HT1080 (cell line): ENCODE measurements around the gene PRM1. TPM values are rescaled to one million over a fixed set of nuclear protein-coding genes. Genes with fewer than 3 reads are reported as not detected.

Source experiments
- DNase-seq: peaks from one replicate; pipeline ENCODE4 v3.0.0-alpha.2; 2015; ENCODE audit warnings: low read depth
- total RNA-seq: library from RNA; depleted of rRNA; stranded (reverse); fragments of >200 nt; shearing (Covaris generic); gene quantifications from 2 replicates; pipeline ENCODE4 v1.2.3, GENCODE V29; 2014

PRM1 gene
- total RNA-seq, 1 experiment from 2014 or later: not detected

DNA sequence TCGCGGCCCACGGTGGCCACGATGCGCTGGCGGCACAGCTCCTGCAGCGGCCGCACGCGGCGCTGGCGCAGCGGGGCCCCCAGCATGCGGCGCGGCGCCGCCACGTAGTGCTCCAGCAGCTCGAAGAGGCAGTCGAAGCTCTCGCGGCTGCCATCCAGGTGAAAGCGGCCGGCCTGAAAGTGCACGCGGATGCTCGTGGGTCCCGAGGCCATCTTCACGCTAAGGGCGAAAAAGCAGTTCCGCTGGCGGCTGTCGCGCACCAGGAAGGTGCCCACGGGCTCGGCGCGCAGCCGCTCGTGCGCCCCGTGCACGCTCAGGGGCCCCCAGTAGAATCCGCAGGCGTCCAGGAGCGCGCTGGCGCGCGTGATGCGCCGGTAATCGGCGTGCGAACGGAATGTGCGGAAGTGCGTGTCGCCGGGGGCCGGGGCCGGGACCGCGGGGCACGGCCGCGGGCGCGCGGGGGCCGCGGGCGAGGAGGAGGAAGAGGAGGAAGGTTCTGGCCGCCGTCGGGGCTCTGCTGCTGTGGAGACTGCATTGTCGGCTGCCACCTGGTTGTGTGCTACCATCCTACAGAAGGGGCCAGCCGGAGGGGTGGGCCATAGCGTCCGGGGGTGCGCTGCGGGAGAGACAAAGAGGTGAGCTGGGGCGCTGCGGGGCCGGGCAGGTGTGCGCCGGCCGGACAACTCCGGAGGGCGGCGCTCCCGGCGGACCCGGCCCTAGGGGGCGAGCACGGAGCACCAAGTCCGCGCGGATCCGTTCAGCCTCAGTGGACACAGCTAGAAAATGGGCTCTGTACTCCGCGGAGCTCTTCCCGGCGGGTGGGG is 26.0 kb downstream of the PRM1 start:
- no peak for DNase-seq

DNA sequence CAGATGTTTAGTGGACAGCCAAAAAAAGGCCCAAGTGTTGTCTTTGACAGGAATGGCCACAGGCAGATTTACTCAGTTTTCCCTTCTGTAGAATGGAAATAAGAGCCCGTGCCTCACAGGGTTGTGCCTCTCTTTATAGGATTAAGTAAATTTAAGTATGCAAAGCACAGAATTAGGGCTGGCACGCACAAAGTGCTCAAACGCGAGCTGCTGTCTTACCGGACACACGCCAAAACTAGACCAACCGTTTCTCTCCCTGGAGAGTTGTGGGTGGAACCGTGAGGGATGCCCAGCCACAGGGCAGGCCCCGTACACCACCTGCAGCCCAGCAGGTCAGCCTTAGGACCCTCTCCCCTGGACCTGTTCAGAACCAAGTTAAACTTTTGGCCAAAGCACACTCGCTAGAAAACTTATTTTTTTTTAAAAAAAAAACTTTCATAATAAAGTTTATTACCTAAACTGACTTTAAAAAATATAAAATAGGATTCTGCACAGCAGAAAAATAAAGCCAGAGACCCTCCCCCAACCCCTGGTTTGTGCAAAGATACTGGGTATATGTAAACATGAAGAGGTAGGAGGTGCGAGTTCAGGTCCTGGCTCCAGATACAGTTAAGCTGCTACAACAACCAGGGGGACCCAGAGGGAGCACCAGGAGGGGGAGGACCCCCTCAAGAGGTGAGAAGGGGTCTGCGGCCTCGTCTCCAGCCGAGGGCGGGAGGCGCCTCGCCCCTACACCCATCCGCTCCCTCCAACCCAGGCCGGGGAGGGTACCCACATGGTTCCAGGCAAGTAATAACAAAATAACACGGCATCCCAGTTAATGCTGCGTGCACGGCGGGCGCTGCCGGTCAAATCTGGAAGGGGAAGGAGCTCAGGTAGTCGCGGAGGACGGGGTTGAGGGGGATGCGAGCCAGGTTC is 26.9 kb downstream of the PRM1 start:
- no peak for DNase-seq

DNA sequence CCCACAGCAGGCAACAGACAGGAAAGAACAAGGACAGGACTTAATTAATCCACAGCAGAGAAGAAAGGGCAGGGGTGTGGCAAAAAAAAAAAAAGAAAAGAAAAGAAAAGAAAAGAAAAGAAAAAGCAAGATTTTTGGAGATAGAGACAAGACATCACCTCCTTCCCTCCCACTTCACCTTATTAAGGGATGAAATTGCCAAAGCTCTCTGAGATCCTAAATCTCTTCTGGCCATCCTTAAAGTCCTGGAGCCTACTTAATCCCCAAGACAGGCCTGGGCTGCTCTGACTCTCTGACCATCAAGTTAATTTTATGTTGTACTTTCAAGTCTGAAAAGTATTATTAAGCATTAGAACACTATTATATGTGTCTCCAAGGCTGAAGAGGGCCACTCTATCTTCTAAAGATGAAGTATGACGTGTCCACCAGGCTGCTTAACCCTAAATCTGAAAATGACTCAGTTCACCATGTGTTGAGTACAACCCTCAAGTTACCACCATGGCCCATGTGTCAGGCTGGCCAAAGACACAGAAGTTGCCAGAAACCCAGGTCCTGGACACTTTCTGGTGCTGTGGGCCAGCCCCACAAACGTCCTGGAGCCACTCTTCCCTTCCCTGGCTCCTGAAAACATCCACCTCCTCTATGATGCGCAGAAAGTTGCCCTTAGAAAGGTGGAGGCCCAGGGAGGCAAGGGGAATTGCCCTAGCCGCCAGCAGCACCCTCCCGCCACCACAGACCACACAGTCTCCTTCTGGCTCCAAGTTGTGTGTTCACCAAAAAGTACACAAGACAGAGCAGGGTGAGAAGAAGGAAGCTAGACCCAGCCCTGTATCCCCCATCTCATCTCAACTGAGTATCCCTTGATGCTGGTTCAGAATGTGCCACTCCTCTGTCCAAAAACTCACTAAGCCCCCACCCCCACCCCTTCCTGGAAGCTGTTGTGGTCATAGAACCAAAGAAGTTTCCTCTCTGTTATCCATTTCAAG is 27.8 kb downstream of the PRM1 start:
- no peak for DNase-seq

DNA sequence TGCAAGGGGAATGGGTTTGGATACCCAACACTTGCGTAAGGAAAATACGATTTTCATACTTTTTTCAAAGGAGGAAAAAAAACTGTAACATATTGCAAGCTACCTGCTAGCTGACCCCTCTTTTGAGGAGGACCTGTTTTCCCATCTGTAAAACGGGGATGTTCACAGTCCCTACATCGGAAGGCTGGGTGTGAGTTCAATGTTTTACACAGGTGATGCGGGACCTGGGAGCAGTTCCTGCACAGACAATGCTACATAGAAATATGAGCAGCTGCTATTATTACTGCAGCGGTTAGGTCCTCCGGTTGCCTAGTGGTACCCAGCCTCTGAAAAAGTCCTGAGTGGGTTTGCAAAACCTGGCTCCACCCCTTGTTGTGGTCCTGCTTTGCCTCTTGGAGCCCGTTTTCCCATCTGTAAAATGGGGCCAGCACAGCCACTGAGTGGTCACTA is 28.6 kb downstream of the PRM1 start:
- no peak for DNase-seq

DNA sequence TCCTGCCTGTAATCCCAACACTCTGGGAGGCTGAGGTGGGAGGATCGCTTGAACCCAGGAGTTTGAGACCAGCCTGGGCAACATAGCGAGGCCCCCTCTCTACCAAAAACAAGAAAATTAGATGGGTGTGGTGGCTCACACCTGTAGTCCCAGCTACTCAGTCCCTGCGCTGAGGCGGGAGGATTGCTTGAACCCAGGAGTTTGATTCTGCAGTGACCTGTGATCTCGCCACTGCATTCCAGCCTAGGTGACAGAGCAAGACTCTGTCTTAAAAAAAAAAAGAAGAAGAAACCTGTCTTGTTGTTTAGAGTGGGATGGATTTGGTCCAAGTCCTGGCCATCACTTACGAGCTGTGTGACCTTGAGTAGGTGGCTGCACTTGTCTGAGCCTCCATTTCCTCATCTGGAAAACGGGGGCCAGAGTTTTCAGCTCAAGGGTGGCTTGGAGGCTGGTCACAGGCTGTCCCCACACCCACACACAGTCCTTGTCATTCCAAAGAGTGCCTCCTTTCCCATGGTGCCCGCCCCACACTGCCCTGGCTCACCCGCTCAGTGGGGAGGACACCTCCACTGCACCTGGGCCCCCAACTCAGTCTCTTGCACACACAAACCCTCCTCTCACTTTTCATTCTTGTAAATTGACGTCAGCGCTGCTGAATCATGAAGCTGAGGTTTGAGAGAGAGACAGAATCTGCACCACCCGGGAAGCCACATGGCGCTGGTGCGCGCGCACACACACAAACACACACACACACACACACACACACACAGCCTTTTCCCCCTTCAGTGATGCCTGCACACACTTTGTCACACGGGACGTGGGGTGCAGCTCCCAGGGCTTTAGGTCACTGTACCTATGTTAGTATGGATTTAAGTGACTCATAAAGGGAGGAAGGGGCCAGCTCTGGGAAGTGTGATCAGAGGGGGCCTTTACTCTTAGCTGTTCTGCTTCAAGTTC is 29.3 kb downstream of the PRM1 start:
- peak; percentile 77 for DNase-seq

DNA sequence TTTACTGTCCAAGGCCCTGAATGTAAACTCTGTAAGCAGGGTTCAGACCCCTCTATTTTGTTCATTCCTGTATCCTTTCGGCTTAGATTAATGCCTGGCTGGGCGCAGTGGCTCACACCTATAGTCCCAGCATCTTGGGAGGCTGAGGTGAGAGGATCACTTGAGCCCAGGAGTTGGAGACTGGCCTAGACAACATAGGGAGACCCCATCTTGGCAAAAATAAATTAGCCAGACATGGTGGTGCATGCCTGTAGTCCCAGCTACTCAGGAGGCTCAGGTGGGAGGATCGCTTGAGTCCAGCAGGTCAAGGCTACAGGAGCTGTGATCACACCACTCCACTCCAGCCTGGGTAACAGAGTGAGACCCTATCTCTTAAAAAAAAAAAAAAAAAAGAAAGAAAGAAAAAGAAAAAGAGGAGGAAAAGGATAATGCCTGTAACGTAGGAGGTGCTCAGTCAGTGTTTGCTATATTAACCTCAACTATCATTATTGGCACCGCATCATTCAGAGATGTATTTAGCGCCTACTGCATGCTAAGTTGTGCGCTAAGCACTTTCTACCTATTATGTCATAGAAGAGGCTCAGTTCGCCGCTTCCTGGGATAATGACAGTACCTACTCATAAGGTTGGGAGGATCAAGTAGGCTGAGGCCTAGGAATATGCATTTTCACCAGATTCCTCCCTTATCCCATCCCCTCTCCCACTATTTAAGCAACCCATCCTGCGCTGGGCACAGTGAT is 30.2 kb downstream of the PRM1 start:
- DNase-seq: no peak

DNA sequence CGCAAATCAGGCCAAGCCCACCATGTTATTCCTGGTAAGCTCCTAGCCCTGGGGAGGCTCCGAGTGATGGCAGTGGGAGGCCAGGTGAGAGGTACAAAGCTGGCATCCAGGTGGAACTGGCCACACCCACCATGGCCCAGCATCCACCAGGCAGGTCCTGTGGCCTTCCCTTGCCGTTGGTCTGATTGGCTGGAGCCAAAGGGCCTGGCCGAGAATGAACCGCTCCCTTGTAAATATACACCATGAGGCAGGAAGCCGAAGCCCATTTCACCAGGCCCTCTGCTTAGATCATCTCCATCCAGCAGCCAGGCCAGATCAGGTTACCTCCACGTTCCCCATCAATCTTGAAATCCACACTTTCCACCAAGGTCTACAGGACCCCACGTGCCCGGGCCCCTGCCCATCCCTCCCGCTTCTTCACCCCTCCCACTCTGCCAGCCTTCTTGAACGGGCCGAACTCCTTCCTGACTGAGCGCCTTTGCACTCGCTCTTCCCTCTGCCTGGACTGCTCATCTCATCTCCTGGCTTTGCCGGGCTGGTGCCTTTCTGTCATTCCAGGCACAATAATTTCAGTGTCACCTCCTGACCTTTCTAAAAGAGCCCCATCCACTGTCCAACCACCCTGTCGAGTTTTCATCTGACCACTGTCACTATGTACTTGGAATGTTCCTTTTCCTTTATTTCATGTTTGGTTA is 30.9 kb downstream of the PRM1 start:
- no peak for DNase-seq

DNA sequence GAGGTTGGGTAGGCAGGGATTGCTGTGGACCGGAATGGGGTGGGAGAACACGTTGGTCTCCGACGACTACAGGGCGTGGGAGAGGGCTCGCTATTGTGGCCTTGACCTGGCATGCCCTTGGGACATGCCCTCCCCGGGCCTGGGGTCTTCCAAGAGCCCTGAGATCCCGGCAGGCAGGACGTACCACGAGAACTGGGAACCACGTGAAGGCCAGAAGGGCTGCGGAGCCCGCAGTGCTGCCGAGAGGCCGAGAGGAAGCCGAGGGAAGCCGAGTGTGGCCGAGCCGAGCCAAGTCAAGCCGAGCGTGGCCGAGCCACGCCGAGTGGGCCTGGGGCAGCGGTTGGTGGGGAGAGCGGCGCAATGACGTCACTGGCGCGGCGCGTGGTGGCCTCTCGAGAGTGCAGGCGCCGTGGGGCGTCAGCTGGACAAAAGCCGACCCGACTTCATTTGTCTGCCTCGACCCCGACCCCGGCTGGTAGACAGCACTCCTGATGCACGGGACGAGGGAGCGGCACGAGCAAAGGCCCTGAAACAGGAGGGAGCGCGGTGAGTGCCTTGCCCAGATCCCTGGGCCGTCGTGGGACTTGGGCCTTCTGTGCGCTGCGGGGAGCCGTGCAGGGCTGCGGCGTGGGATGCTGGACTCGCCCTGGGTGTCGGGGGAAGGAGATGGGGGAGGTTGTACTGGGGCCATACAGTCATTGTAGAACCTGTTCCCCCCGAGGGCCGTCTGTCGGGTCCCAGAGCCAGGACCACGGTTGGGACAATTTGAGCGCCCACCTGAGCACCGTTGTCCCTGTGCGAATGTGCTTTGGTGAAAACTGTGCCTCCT is 31.7 kb downstream of the PRM1 start:
- DNase-seq: no peak

DNA sequence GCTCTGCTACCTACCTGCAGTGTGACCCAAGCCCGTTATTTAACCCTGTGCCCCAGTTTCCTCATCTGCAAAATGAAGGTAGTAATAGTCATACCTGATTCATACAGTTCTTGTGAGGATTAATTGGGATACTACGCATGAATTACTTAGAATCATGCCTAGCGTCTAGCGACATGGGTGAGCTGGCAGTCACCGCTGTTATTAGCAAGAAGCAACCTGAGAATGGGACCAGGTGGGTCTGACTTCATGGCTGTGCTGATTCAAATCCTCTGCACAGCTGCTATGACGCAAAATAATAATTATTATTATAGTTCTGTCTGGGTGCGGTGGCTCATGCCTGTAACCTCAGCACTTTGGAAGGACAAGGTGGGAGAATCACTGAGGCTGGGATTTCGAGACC is 33.0 kb downstream of the PRM1 start:
- no peak for DNase-seq

DNA sequence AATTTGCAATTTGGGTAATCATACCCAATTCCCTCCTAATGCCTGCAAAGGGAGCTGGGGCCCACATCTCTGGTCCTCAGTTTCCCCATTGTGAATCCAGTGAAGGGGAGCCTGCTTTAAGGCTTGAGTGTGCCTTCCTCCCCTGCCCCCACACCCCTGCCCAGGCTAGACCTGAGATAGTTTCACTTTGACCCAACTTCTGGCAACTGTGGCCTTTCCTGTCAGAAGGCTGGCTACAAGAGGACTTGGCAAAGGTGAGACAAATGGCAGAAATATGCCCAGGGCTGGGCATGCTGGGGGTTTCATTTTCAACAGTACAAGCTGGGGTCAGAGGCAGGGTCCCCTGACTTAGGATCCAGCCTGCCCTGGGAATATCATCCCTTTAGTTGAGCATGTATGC is 35.1 kb downstream of the PRM1 start:
- no peak for DNase-seq

DNA sequence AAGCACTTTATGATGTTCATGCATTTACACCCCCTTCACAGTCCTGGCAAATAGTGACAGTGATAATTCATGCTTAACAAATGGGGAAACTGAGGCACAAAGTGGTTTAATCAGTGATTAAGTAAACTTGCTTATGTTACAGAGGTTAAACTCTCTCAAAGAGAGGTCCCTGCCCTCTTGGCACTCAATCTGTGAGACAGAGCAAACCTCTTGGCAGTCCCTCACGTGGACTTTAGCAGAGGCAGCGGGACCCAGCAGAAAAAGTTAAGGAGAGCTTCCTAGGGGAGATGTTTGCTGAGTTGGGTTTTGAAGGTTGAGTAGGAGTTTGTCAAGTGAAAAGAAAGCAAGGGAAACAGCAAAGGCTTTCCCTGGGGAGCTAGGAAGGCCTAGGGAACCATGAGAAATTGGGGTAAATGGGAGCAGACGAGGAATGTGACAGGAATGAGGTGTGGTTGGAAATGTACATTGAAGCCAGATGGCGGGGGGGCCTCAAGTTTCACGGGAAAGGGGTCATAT is 35.9 kb downstream of the PRM1 start:
- DNase-seq: no peak

DNA sequence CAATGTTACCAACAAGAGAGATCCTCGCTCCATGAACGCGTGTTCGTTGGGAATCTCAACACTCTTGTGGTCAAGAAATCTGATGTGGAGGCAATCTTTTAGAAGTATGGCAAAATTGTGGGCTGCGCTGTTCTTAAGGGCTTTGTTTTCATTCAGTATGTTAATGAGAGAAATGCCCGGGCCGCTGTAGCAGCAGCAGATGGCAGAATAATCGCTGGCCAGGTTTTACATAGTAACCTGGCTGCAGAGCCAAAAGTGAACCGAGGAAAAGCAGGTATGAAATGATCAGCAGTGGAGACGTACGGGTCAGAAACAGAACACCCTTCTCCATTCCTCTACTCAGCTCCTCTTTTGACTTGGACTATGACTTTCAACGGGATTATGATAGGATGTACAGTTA is 38.5 kb downstream of the PRM1 start:
- DNase-seq: no peak

DNA sequence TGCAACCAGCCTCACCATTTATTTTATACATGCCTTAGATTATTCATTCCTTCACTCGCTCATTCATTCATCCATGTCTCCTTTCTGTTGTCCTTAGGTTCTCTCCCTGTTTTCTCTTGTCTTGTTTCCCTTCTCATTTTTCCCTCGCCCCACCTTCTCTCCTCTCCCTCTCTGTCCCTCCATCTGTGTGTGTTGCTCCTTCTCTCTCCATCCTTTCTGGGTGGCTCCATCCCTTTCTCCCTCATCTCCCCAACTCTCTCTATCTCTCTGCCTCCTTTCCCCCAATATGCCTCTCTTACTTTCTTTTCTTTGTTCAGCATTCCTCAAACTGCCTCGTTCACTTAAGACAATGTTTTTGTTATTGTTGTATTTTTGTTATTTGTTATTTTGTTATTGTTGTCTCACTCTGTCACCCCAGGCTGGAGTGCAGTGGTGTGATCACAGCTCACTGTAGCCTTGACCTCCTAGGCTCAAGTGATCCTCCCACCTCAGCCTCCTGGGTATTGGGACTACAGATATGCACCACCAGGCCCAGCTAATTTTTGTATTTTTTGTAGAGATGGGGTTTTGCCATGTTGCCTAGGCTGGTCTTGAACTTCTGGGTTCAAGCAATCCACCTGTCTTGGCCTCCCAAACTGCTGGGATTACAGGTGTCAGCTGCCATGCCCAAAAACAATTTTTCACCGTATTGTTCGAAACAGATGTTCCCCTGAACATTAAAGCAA is 39.5 kb downstream of the PRM1 start:
- no peak for DNase-seq

DNA sequence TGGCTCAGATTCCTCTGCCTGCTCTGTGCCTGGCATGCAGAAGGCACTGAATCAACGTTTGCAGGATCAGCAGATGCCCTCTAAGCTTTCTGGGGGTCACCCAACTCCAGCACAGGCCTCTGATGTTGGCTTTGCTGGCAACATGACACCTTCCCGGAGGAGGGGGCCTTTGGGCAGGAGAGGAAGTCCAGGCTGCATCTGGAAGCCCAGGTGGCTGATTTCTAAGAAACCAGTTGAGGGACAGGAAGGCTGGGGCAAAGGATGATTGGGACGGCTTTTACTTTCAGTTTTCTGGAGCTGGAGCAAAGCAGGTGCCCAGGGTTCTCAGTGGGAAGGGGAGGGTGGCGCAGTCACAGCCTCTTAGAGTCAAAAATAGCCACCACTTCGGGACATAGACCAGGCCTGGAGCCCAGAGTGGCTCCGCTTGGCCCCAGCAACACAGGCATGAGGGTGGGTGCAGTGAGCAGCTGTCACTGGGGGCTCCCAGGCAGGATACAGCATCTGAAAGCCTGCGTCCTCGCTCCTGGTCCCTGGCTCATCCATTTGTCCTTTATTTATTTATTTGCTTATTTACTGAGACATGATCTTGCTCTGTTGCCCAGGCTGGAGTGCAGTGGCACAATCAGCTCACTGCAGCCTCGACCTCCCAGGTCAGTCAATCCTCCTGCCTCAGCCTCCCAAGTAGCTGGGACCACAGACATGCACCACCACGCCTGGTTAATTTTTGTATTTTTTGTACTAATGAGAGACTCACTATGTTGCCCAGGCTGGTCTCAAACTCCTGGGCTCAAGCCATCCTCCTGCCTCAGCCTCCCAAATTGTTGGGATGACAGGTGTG is 40.3 kb downstream of the PRM1 start:
- DNase-seq: no peak

DNA sequence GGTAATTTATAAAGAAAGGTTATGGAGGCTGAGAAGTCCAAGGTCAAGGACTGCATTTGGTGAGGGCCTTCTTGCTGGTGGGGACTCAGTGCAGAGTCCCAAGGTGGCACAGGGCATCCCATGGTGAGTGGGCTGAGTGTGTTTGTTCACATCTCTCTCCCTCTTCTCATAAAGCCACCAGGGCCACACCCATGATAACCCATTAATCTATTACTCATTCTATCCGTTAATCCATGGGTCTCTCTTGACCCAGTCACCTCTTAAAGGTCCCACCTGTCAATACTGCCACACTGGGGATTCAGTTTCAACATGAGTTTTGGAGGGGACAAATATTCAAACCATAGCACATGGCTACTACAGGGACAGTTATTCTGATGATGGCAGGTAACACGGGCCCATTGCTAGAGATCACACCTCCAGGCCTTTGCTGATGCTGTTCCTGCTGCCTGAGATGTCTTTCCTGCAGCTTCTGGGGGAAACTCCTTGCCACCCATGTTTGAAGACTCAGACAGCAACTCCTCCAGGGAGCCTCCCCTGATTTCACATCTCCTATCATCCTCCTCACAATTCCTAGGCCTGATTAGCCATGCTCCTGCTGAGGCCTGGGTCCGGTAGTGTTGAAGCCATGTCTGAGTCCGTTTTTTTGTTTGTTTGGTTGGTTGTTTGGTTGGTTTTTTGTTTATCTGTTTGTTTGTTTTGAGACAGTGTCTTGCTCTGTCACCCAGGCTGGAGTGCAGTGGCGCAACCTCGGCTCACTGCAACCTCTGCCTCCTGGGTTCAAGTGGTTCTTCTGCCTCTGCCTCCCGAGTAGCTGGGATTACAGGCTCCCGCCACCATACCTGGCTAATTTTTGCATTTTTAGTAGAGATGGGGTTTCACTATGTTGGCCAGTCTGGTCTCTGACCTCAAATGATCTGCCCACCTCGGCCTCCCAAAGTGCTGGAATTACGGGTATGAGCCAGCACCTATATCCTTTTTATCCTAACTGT is 41.2 kb downstream of the PRM1 start:
- DNase-seq: no peak
